ENCODE measurements around the gene CHST11. TPM values are rescaled to one million over a fixed set of nuclear protein-coding genes. Genes with fewer than 3 reads are reported as not detected.

The CHST11 gene
- total RNA-seq, 1 donor from 2014 or later: 7.7 TPM

DNA sequence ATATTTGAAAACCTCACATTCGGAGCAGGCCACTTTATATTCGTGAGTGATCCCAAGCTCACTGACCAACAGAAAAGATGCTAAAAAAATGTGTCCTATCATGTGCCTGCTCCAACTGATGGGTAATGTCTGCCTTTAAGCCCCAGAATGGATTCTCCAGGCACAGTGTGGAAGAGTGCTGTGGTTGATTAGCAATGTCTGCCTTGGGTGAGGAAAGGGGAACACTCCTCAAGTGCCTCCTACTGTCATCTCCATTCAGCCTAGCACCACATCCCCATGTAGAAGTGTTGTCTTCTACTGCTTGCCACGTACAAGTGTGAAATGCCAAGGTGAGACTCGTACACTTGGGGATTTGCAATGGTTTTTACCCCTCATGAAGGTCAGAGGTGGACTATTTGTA, 302.0 kb downstream of the CHST11 start:
- no peak overlapping the region for H3K9ac ChIP-seq
- Mint-ChIP-seq H3K4me1 (peaks cover 26% of the 10 kb centered on the region), H3K27me3 (ENCODE audit: insufficient read depth, low read depth) (peaks cover 3% of the 10 kb centered on the region), H3K27ac (no peak overlapping the region), H3K9me3 (no peaks in the 10 kb centered on the region), H3K36me3 (peaks cover 13% of the 10 kb centered on the region), H3K4me3 (no peak overlapping the region)
- TF ChIP-seq, protein P1, sequence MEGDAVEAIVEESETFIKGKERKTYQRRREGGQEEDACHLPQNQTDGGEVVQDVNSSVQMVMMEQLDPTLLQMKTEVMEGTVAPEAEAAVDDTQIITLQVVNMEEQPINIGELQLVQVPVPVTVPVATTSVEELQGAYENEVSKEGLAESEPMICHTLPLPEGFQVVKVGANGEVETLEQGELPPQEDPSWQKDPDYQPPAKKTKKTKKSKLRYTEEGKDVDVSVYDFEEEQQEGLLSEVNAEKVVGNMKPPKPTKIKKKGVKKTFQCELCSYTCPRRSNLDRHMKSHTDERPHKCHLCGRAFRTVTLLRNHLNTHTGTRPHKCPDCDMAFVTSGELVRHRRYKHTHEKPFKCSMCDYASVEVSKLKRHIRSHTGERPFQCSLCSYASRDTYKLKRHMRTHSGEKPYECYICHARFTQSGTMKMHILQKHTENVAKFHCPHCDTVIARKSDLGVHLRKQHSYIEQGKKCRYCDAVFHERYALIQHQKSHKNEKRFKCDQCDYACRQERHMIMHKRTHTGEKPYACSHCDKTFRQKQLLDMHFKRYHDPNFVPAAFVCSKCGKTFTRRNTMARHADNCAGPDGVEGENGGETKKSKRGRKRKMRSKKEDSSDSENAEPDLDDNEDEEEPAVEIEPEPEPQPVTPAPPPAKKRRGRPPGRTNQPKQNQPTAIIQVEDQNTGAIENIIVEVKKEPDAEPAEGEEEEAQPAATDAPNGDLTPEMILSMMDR (IDR thresholded peaks at IDR 0.05): no peak
- TF ChIP-seq EZH2phosphoT487 (IDR thresholded peaks at IDR 0.05) (no peak), EZH2 (IDR thresholded peaks at IDR 0.05) (no peak)
- no peaks in the 10 kb centered on the region for H3K4me1 ChIP-seq
- no peaks in the 10 kb centered on the region for H3F3A ChIP-seq (ENCODE audit: low read depth)
- H3K9me3 ChIP-seq (ENCODE audit: low read depth): no peaks in the 10 kb centered on the region
- no peak overlapping the region for H3K4me3 ChIP-seq
- no peaks in the 10 kb centered on the region for H3K36me3 ChIP-seq
- no peak overlapping the region for H3K27ac ChIP-seq
- no peaks in the 10 kb centered on the region for H3K27me3 ChIP-seq
- no peak overlapping the region for H3K4me2 ChIP-seq
- H4K20me1 ChIP-seq (ENCODE audit: low read depth): no peaks in the 10 kb centered on the region
- DNase-seq (ENCODE audit: low spot score): no peak
- H3K79me2 ChIP-seq (ENCODE audit: low read depth): no peaks in the 10 kb centered on the region
- no peak overlapping the region for H2AFZ ChIP-seq (replicated peaks)

GRCh38 chr12:104761091-104761490, 304.3 kb downstream of the CHST11 start:
- no peak overlapping the region for H3K4me3 ChIP-seq
- Mint-ChIP-seq H3K4me3 (no peak overlapping the region), H3K27me3 (ENCODE audit: insufficient read depth, low read depth) (peaks cover 3% of the 10 kb centered on the region), H3K9me3 (no peaks in the 10 kb centered on the region), H3K4me1 (peaks cover 17% of the 10 kb centered on the region), H3K36me3 (peaks cover 12% of the 10 kb centered on the region), H3K27ac (no peak overlapping the region)
- no peaks in the 10 kb centered on the region for H3K36me3 ChIP-seq
- H4K20me1 ChIP-seq (ENCODE audit: low read depth): no peaks in the 10 kb centered on the region
- H3K27me3 ChIP-seq: no peaks in the 10 kb centered on the region
- H3K9ac ChIP-seq: no peak overlapping the region
- H3K4me1 ChIP-seq: no peaks in the 10 kb centered on the region
- DNase-seq (ENCODE audit: low spot score): no peak
- no peaks in the 10 kb centered on the region for H3K9me3 ChIP-seq (ENCODE audit: low read depth)
- H2AFZ ChIP-seq (replicated peaks): no peak overlapping the region
- H3K4me2 ChIP-seq: no peak overlapping the region
- no peak for TF ChIP-seq EZH2 (IDR thresholded peaks at IDR 0.05)
- TF ChIP-seq, protein P1 (IDR thresholded peaks at IDR 0.05): peak; percentile 14
- H3K79me2 ChIP-seq (ENCODE audit: low read depth): no peaks in the 10 kb centered on the region
- H3K27ac ChIP-seq: no peak overlapping the region
- H3F3A ChIP-seq (ENCODE audit: low read depth): no peaks in the 10 kb centered on the region

GRCh38 chr12:104761611-104762010, 304.9 kb downstream of the CHST11 start:
- no peak for DNase-seq (ENCODE audit: low spot score)
- peaks cover 3% of the 10 kb centered on the region for H3K27me3 Mint-ChIP-seq (ENCODE audit: insufficient read depth, low read depth)
- H3K36me3 Mint-ChIP-seq: peaks cover 10% of the 10 kb centered on the region
- Histone ChIP-seq H4K20me1 (ENCODE audit: low read depth) (no peaks in the 10 kb centered on the region), H3K79me2 (ENCODE audit: low read depth) (no peaks in the 10 kb centered on the region), H3F3A (ENCODE audit: low read depth) (no peaks in the 10 kb centered on the region), H3K27me3 (no peaks in the 10 kb centered on the region), H3K9me3 (ENCODE audit: low read depth) (no peaks in the 10 kb centered on the region), H3K4me2 (no peak overlapping the region), H3K36me3 (no peaks in the 10 kb centered on the region), H2AFZ (replicated peaks) (no peak overlapping the region), H3K4me3 (no peak overlapping the region), H3K27ac (no peak overlapping the region), H3K9ac (no peak overlapping the region), H3K4me1 (no peaks in the 10 kb centered on the region)
- TF ChIP-seq, protein P1 (IDR thresholded peaks at IDR 0.05): no peak
- TF ChIP-seq EZH2 (IDR thresholded peaks at IDR 0.05): no peak
- TF ChIP-seq EZH2phosphoT487 (IDR thresholded peaks at IDR 0.05): no peak
- H3K4me3 Mint-ChIP-seq: no peak overlapping the region
- H3K4me1 Mint-ChIP-seq: peaks cover 17% of the 10 kb centered on the region
- H3K27ac Mint-ChIP-seq: no peak overlapping the region
- H3K9me3 Mint-ChIP-seq: no peaks in the 10 kb centered on the region

Data from neural progenitor cell (in vitro differentiated cells).